ENCODE measurements around the gene FGF1.

FGF1 gene

GRCh38 chr5:142685418-142686209 lies at the start of gene FGF1:
Gene FGF1 (minus strand): TSS chr5:142686090. CDS start chr5:142614127, 71,963 bp downstream.
- peak in 1 of 2 experiments; percentile 6 for DNase-seq

GRCh38 chr5:142727735-142728047 lies 41.8 kb upstream of the FGF1 start:
- no peak for DNase-seq

- DNase-seq = no peak
Measured at GRCh38 chr5:142726188-142726731, 40.4 kb upstream of the FGF1 start.

GRCh38 chr5:142725231-142726187 lies 39.6 kb upstream of the FGF1 start:
- no peak for DNase-seq

- DNase-seq = no peak
Measured at GRCh38 chr5:142724821-142725220, 38.9 kb upstream of the FGF1 start.

GRCh38 chr5:142722896-142723295 lies 37.0 kb upstream of the FGF1 start:
- DNase-seq = no peak

GRCh38 chr5:142722146-142722545 lies 36.3 kb upstream of the FGF1 start:
- DNase-seq = no peak

- DNase-seq = peak; percentile 16 to 67
Measured at GRCh38 chr5:142720641-142721271, 34.9 kb upstream of the FGF1 start.

GRCh38 chr5:142719836-142720370 lies 34.0 kb upstream of the FGF1 start:
- no peak for DNase-seq

GRCh38 chr5:142717582-142718215 lies 31.8 kb upstream of the FGF1 start:
- peak; percentile 12 to 42 for DNase-seq

GRCh38 chr5:142716963-142717362 lies 31.1 kb upstream of the FGF1 start:
- DNase-seq = peak; percentile 31 to 76

GRCh38 chr5:142715291-142715690 lies 29.4 kb upstream of the FGF1 start:
- DNase-seq = no peak

GRCh38 chr5:142713121-142713706 lies 27.3 kb upstream of the FGF1 start:
- DNase-seq = peak; percentile 79 to 92

GRCh38 chr5:142703153-142703552 lies 17.3 kb upstream of the FGF1 start:
- no peak for DNase-seq

GRCh38 chr5:142701673-142702311 lies 15.9 kb upstream of the FGF1 start:
- DNase-seq = no peak

- DNase-seq = no peak
Measured at GRCh38 chr5:142700566-142700965, 14.7 kb upstream of the FGF1 start.

- peak; percentile 41 to 87 for DNase-seq
Measured at GRCh38 chr5:142699184-142699720, 13.4 kb upstream of the FGF1 start.

GRCh38 chr5:142698447-142699183 lies 12.7 kb upstream of the FGF1 start:
- no peak for DNase-seq

- no peak for DNase-seq
Measured at GRCh38 chr5:142697356-142698255, 11.7 kb upstream of the FGF1 start.

Measured in NCI-H526 (cell line).